ENCODE measurements around the gene IL36RN.

IL36RN gene

GRCh38 chr2:113102133-113102532, 43.1 kb downstream of the IL36RN start:
- DNase-seq (ENCODE audit: low spot score) = no peak

GRCh38 chr2:113103277-113103676, 44.3 kb downstream of the IL36RN start:
- no peak for DNase-seq (ENCODE audit: low spot score)

GRCh38 chr2:113104054-113104611, 45.1 kb downstream of the IL36RN start:
- DNase-seq (ENCODE audit: low spot score) = no peak

- no peak for DNase-seq (ENCODE audit: low spot score)
Observed at GRCh38 chr2:113105047-113105785, 46.2 kb downstream of the IL36RN start.

DNA sequence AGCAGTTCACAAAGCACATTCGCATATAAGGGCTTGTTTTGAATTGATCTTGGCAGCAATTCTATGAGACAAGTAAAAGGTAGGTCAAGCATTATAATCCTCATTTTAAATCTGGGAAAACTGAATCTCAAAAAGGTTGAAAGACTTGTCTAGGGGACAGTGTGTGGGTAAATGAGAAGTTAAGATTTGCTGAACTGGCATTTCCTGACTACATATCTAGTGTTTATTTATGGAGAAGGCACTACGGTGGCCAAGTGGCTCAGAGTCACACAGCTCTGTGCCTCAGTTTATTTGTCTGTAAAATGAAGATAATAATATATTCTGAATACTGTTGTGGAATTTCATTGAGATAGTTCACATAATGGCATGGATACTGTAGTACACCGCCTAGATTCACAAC, 52.1 kb downstream of the IL36RN start:
- no peak for DNase-seq (ENCODE audit: low spot score)

DNA sequence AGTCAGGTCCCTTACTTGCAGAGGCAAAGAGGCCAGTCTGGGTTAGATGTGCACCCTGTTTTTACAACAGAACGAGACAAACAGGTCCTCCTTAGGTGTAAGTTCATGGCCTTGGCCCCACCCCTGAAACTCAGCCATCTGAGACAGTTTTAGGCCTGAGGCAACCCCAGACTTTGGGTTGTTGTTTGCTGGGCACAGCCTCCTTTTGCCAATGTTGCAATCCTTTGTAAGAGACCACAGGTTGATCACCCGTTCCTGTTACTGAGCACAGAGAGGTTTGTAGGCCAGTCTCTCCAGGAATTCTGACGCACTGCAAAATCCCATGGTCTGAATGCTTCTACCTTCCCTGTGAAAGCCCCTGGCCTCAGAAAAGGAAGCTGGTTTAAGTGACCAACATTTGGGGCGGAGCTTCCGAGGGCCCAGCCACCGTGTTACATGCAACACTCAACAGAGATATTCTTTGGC, 52.9 kb downstream of the IL36RN start:
- no peak for DNase-seq (ENCODE audit: low spot score)

GRCh38 chr2:113112441-113112840, 53.4 kb downstream of the IL36RN start:
- DNase-seq (ENCODE audit: low spot score) = no peak

DNA sequence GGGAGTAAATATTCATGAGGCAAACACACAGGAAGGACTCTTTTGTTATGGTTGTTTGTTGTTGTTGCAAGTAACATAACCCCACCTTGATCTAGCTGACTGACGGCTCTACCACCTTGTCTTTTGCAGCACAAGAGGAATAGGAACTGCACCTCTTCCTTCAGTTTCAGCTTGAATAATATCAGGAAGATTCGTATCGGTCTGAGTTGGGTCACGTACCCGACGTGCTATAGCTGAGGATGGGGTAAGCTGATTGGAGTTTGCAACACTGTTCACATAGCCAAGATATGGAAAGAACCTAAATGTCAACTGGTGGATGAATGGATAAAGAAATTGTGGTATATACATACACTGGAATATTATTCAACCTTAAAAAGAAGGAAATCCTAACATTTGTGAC, 53.9 kb downstream of the IL36RN start:
- DNase-seq (ENCODE audit: low spot score) = no peak

GRCh38 chr2:113113807-113114206, 54.8 kb downstream of the IL36RN start:
- no peak for DNase-seq (ENCODE audit: low spot score)

Measured in HuH-7 (cell line).